Gastrocnemius medialis (tissue), 4 donors: ENCODE measurements around the gene EVC2. TPM values are rescaled to one million over a fixed set of nuclear protein-coding genes. Genes with fewer than 3 reads are reported as not detected.
A peak's percentile ranks its signal among the peaks of the same experiment; 100 is the strongest.

Source experiments
- ATAC-seq, 2 donors: fragments of 150-250 bp; one replicate each; pipeline ENCODE4 v1.9.1; 2016
- DNase-seq, 2 donors: peaks; one replicate each; pipeline ENCODE4 v3.0.0-alpha.2; 2019
- H3K27ac ChIP-seq, 4 donors: fragments of 200-600 bp; sonication (generic); 1 replicate in 1 of 4; 2 replicates in 3 of 4; pipeline ENCODE4 v1.5.1; 2016 to 2018; ENCODE audit warnings: mild to moderate bottlenecking in 2 of 4, moderate library complexity in 1 of 4
- H3K27me3 ChIP-seq, 3 donors: fragments of 200-600 bp; sonication (generic) in 2 of 3; 1 replicate in 1 of 3; 2 replicates in 2 of 3; pipeline versions ENCODE4 v1.5.1 to v1.6.0; 2016 to 2019; ENCODE audit warnings: mild to moderate bottlenecking in 1 of 3, moderate library complexity in 1 of 3
- H3K36me3 ChIP-seq, 2 donors: fragments of 200-600 bp; sonication (generic) in 1 of 2; one replicate each; pipeline ENCODE4 v1.5.1; 2017 to 2018
- H3K4me1 ChIP-seq, 2 donors: fragments of 200-600 bp; sonication (generic) in 1 of 2; one replicate each; pipeline ENCODE4 v1.5.1; 2016 to 2017; ENCODE audit warnings: mild to moderate bottlenecking in 2 of 2
- H3K4me3 ChIP-seq, 4 donors: fragments of 200-600 bp; sonication (generic) in 3 of 4; 1 replicate in 1 of 4; 2 replicates in 3 of 4; pipeline ENCODE4 v1.5.1; 2016 to 2019; ENCODE audit warnings: mild to moderate bottlenecking in 2 of 4
- H3K9me3 ChIP-seq, 3 donors: fragments of 200-600 bp; sonication (generic) in 2 of 3; 1 replicate in 1 of 3; 2 replicates in 2 of 3; pipeline ENCODE4 v1.5.1; 2016 to 2019
- CTCF ChIP-seq, 5 experiments: fragments of 450-650 bp in 3 of 5; fragments of 200-600 bp in 2 of 5; sonication (generic) in 2 of 5; IDR thresholded peaks in 4 of 5; conservative IDR thresholded peaks in 1 of 5; 1 replicate in 4 of 5; 2 replicates in 1 of 5; pipeline ENCODE4 v1.5.1; 2016 to 2019; ENCODE audit warnings: antibody characterized with exemption in 5 of 5, mild to moderate bottlenecking in 3 of 5, moderate library complexity in 3 of 5
- POLR2A ChIP-seq, 2 donors: fragments of 450-650 bp; IDR thresholded peaks; one replicate each; pipeline ENCODE4 v1.6.1; 2017; ENCODE audit warnings: antibody characterized with exemption in 2 of 2, mild to moderate bottlenecking in 2 of 2, moderate library complexity in 2 of 2
- in situ Hi-C, 4 donors: fragments of 200-750 bp; cut with MboI; loops; one replicate each; pipeline versions ENCODE4 v1.15.0 to v1.8.0; 2017; ENCODE audit warnings: low sequenced_read_pairs in 4 of 4
- intact Hi-C: fragments of 100-400 bp; cut with DNase I; formaldehyde crosslinking; loops from one replicate; pipeline ENCODE4 v1.15.1; 2023; ENCODE audit warnings: low total_unique reads
- total RNA-seq, 4 donors: library from RNA; depleted of rRNA; stranded (reverse); fragments of >200 nt; gene quantifications; one replicate each; pipeline versions ENCODE4 v1.1.0 to v1.2.3, GENCODE V29; 2016

Gene EVC2
- total RNA-seq, 4 donors from 2014 or later: 0.62 to 1.7 (median 1.5) TPM

GRCh38 chr4:5750052-5750945 is 41.9 kb upstream of the EVC2 start:
- DNase-seq (no peak), ATAC-seq (no peak)
- peaks cover 0 to 3% of the 10 kb centered on the region in 2 donors for H3K4me1 ChIP-seq
- no peak for TF ChIP-seq CTCF (IDR thresholded peaks at IDR 0.05 in 4 of 5, conservative IDR thresholded peaks at IDR 0.05 in 1 of 5)
- TF ChIP-seq POLR2A (IDR thresholded peaks at IDR 0.05): no peak
- intact Hi-C loops: no loop called here
- H3K27ac ChIP-seq: no peak overlapping the region
- in situ Hi-C loops: no loop called here
- H3K4me3 ChIP-seq: no peak overlapping the region
- no peaks in the 10 kb centered on the region for H3K36me3 ChIP-seq
- H3K9me3 ChIP-seq: no peaks in the 10 kb centered on the region
- no peaks in the 10 kb centered on the region for H3K27me3 ChIP-seq

- intact Hi-C loops: loop anchor here (5.0 kb wide), 1 partner anchor 37 kb away; the partner anchor contains the start of gene EVC
Observed at GRCh38 chr4:5749568-5749967, 41.2 kb upstream of the EVC2 start.

GRCh38 chr4:5747738-5748375 is 39.5 kb upstream of the EVC2 start:
- in situ Hi-C loops (no loop called here), intact Hi-C loops (loop anchor here (5.0 kb wide), 1 partner anchor 36 kb away; the partner anchor contains the start of gene EVC)
- Histone ChIP-seq H3K27ac (no peak overlapping the region), H3K36me3 (no peaks in the 10 kb centered on the region), H3K9me3 (no peaks in the 10 kb centered on the region), H3K4me1 (peaks cover 0 to 3% of the 10 kb centered on the region in 2 donors), H3K27me3 (no peaks in the 10 kb centered on the region), H3K4me3 (no peak overlapping the region)
- TF ChIP-seq CTCF (IDR thresholded peaks at IDR 0.05 in 4 of 5, conservative IDR thresholded peaks at IDR 0.05 in 1 of 5) (no peak), POLR2A (IDR thresholded peaks at IDR 0.05) (no peak)
- DNase-seq (no peak), ATAC-seq (peak in 1 of 2 donors; percentile 56)

More at GRCh38 chr4:5749568-5749967, 41.2 kb upstream of the EVC2 start:
- Histone ChIP-seq H3K36me3 (no peaks in the 10 kb centered on the region), H3K9me3 (no peaks in the 10 kb centered on the region), H3K27me3 (no peaks in the 10 kb centered on the region), H3K27ac (no peak overlapping the region), H3K4me1 (peaks cover 0 to 3% of the 10 kb centered on the region in 2 donors), H3K4me3 (no peak overlapping the region)
- in situ Hi-C loops: no loop called here
- no peak for DNase-seq
- TF ChIP-seq POLR2A (IDR thresholded peaks at IDR 0.05) (no peak), CTCF (IDR thresholded peaks at IDR 0.05 in 4 of 5, conservative IDR thresholded peaks at IDR 0.05 in 1 of 5) (no peak)
- no peak for ATAC-seq

GRCh38 chr4:5746829-5747737 is 38.7 kb upstream of the EVC2 start:
- Histone ChIP-seq H3K4me1 (peaks cover 0 to 3% of the 10 kb centered on the region in 2 donors), H3K27ac (no peak overlapping the region), H3K27me3 (no peaks in the 10 kb centered on the region), H3K4me3 (no peak overlapping the region), H3K9me3 (no peaks in the 10 kb centered on the region), H3K36me3 (no peaks in the 10 kb centered on the region)
- DNase-seq (no peak), ATAC-seq (no peak)
- TF ChIP-seq POLR2A (IDR thresholded peaks at IDR 0.05) (no peak), CTCF (IDR thresholded peaks at IDR 0.05 in 4 of 5, conservative IDR thresholded peaks at IDR 0.05 in 1 of 5) (no peak)
- in situ Hi-C loops: no loop called here
- intact Hi-C loops: loop anchor here (5.0 kb wide), 1 partner anchor 35 kb away; the partner anchor contains the start of gene EVC
